Kidney glomerular epithelial cell (primary cell): ENCODE measurements around the gene TNRC6C.
"Not testable (repeated sequence)": the region's sequence is repeated elsewhere in the genome, so short reads cannot be mapped to it uniquely, and the experiment has no call there.

Source experiments
- DNase-seq: peaks from one replicate; lab custom pipeline; 2025; lab: John Stamatoyannopoulos, UW

The TNRC6C gene

GRCh38 chr17:77930780-77931768 is 27.4 kb upstream of the TNRC6C start:
- no peak for DNase-seq

GRCh38 chr17:77933777-77934398 is 24.6 kb upstream of the TNRC6C start:
- DNase-seq: no peak

- DNase-seq: no peak
These were observed 23.4 kb upstream of the TNRC6C start for GRCh38 chr17:77935121-77935571.

- not testable (repeated sequence) for DNase-seq
These were observed 22.8 kb upstream of the TNRC6C start for GRCh38 chr17:77935744-77936143.

GRCh38 chr17:77936881-77937280 is 21.6 kb upstream of the TNRC6C start:
- DNase-seq: no peak

GRCh38 chr17:77941004-77941403 is 17.5 kb upstream of the TNRC6C start:
- DNase-seq: no peak

GRCh38 chr17:77942112-77942988 is 16.2 kb upstream of the TNRC6C start:
- DNase-seq: no peak

- DNase-seq: no peak
These were observed 14.5 kb upstream of the TNRC6C start for GRCh38 chr17:77943971-77944370.

- no peak for DNase-seq
These were observed 13.9 kb upstream of the TNRC6C start for GRCh38 chr17:77944390-77945222.

- no peak for DNase-seq
These were observed 11.4 kb upstream of the TNRC6C start for GRCh38 chr17:77946900-77947645.

GRCh38 chr17:77948690-77949114 is 9.8 kb upstream of the TNRC6C start:
- no peak for DNase-seq

- no peak for DNase-seq
These were observed 7.4 kb upstream of the TNRC6C start for GRCh38 chr17:77951123-77951522.

- no peak for DNase-seq
These were observed 6.1 kb upstream of the TNRC6C start for GRCh38 chr17:77952368-77952767.

GRCh38 chr17:77957235-77957856 is 1.2 kb upstream of the TNRC6C start:
- DNase-seq: no peak

- no peak for DNase-seq
These were observed 218 bp downstream of the TNRC6C start for GRCh38 chr17:77958716-77959125.

GRCh38 chr17:77959126-77959925 is 823 bp downstream of the TNRC6C start:
- DNase-seq: no peak

GRCh38 chr17:77959926-77960521 is 1.5 kb downstream of the TNRC6C start:
- no peak for DNase-seq

GRCh38 chr17:77961741-77962140 is 3.2 kb downstream of the TNRC6C start:
- DNase-seq: no peak

- no peak for DNase-seq
These were observed 3.8 kb downstream of the TNRC6C start for GRCh38 chr17:77962348-77962747.
